K562 (cell line): Measurements from ENCODE around the gene QRICH1. TPM values are rescaled to one million over a fixed set of nuclear protein-coding genes. Genes with fewer than 3 reads are reported as not detected.

Experiments
- CCAR2 ChIP-seq: fragments of 200-400 bp; formaldehyde crosslinking; IDR thresholded peaks from 2 replicates; pipeline ENCODE4 v1.6.1; 2017; ENCODE audit warnings: mild to moderate bottlenecking, low read depth, low read length
- COPS2 ChIP-seq: fragments of 450-650 bp; conservative IDR thresholded peaks from 2 replicates; pipeline ENCODE4 v1.6.1; 2016; ENCODE audit warnings: mild to moderate bottlenecking, moderate library complexity
- DMBX1 ChIP-seq: fragments of 250-450 bp; sonication (Bioruptor Pico); IDR thresholded peaks from 2 replicates; pipeline ENCODE4 v1.8.0; 2022; ENCODE audit warnings: inconsistent platforms, mild to moderate bottlenecking, moderate library complexity, borderline replicate concordance
- FOXA1 ChIP-seq: fragments of 450-650 bp; IDR thresholded peaks from 2 replicates; pipeline ENCODE4 v1.6.1; 2016; ENCODE audit warnings: mild to moderate bottlenecking, borderline replicate concordance
- HDAC8 ChIP-seq: fragments of 450-650 bp; IDR thresholded peaks from 2 replicates; pipeline ENCODE4 v1.6.1; 2016; ENCODE audit warnings: mild to moderate bottlenecking, missing genetic modification characterization, moderate library complexity, missing compliant biosample characterization
- HOXB6 ChIP-seq: fragments of 250-450 bp; sonication (Bioruptor Pico); IDR thresholded peaks from 2 replicates; pipeline ENCODE4 v1.5.1; 2022; ENCODE audit warnings: mild to moderate bottlenecking, borderline replicate concordance
- KAT8 ChIP-seq: fragments of 450-650 bp; IDR thresholded peaks from 2 replicates; pipeline ENCODE4 v1.6.1; 2016; ENCODE audit warnings: low read depth, mild to moderate bottlenecking
- NR2C1 ChIP-seq, 2 experiments: fragments of 450-650 bp; IDR thresholded peaks; 2 replicates each; pipeline ENCODE4 v1.6.1; 2017; ENCODE audit warnings: mild to moderate bottlenecking in 2 of 2, antibody characterized with exemption in 1 of 2, inconsistent platforms in 1 of 2, missing compliant biosample characterization in 1 of 2, missing genetic modification characterization in 1 of 2
- ZNF232 ChIP-seq: sonication (generic); formaldehyde crosslinking; IDR thresholded peaks from 2 replicates; pipeline ENCODE4 v1.8.0; 2022; ENCODE audit warnings: mild to moderate bottlenecking, missing genetic modification reagents
- ZNF263 ChIP-seq: sonication (generic); formaldehyde crosslinking; IDR thresholded peaks from 2 replicates; pipeline ENCODE4 v1.8.0; 2022; ENCODE audit warnings: mild to moderate bottlenecking, missing genetic modification reagents, borderline replicate concordance
- ZNF644 ChIP-seq: fragments of 200-800 bp; sonication (Bioruptor generic); IDR thresholded peaks from 2 replicates; pipeline ENCODE4 v1.6.1; 2016; ENCODE audit warnings: low read depth, missing genetic modification characterization, missing compliant biosample characterization
- ZNF707 ChIP-seq: fragments of 250-450 bp; sonication (Bioruptor Pico); conservative IDR thresholded peaks from 2 replicates; pipeline ENCODE4 v1.8.0; 2022; ENCODE audit warnings: inconsistent platforms, mild to moderate bottlenecking, moderate library complexity
- ZZZ3 ChIP-seq: fragments of 450-650 bp; IDR thresholded peaks from 2 replicates; pipeline ENCODE4 v1.6.1; 2016; ENCODE audit warnings: antibody characterized with exemption, mild to moderate bottlenecking, moderate library complexity
- polyA plus RNA-seq, 8 experiments: library from polyadenylated mRNA; depleted of rRNA in 4 of 8; stranded (reverse) in 5 of 8; unstranded in 3 of 8; fragments of >200 nt; fragmentation: Nextera tagmentation in 2 of 8; fragmentation: Illumina TruSeq in 1 of 8; extraction: Ambion mirVana in 2 of 8; extraction: Trizol in 1 of 8; gene quantifications; 2 replicates each; pipeline versions ENCODE4 v1.2.1 to v1.2.3, GENCODE V29; 2011 to 2014; ENCODE audit warnings: inconsistent platforms in 1 of 8, missing spikeins in 1 of 8
- total RNA-seq, 7 experiments: library from RNA; depleted of rRNA in 6 of 7; stranded (reverse); fragments of >200 nt in 6 of 7; fragmentation: Illumina TruSeq in 2 of 7; extraction: Trizol in 2 of 7; gene quantifications; 2 replicates each; pipeline versions ENCODE4 v1.2.1 to v1.2.3, GENCODE V29; 2011 to 2021; ENCODE audit warnings: low replicate concordance in 1 of 7
- TF ChIP-seq, protein P1 (sequence below): IDR thresholded peaks from 3 replicates; pipeline ENCODE4 v1.6.1; 2011; ENCODE audit warnings: borderline replicate concordance, mild to moderate bottlenecking, moderate library complexity; ENCODE audit not compliant: insufficient read length; ENCODE audit errors: extremely low read depth
- TF ChIP-seq, protein P2 (sequence below): fragments of 450-650 bp; IDR thresholded peaks from 2 replicates; pipeline ENCODE4 v1.6.1; 2016; ENCODE audit warnings: antibody characterized with exemption
- TF ChIP-seq, protein P3 (sequence below): IDR thresholded peaks from 2 replicates; pipeline ENCODE4 v1.6.1; 2016; ENCODE audit warnings: missing genetic modification characterization, missing compliant biosample characterization
- TF ChIP-seq, protein P4 (sequence below): sonication (generic); formaldehyde crosslinking; IDR thresholded peaks from 2 replicates; pipeline ENCODE4 v1.8.0; 2022; ENCODE audit warnings: mild to moderate bottlenecking, missing genetic modification reagents
- TF ChIP-seq, protein P5 (sequence below): fragments of 250-450 bp; sonication (Bioruptor Pico); IDR thresholded peaks from 2 replicates; pipeline ENCODE4 v1.9.0; 2021; ENCODE audit warnings: mild to moderate bottlenecking, inconsistent platforms

QRICH1 gene
- total and polyA plus RNA-seq, 9 of the 15 experiments (the other 6 are each of a cell fraction or from before 2014, with no cell fraction given): 20.1 to 99.2 (median 56.7) TPM

DNA sequence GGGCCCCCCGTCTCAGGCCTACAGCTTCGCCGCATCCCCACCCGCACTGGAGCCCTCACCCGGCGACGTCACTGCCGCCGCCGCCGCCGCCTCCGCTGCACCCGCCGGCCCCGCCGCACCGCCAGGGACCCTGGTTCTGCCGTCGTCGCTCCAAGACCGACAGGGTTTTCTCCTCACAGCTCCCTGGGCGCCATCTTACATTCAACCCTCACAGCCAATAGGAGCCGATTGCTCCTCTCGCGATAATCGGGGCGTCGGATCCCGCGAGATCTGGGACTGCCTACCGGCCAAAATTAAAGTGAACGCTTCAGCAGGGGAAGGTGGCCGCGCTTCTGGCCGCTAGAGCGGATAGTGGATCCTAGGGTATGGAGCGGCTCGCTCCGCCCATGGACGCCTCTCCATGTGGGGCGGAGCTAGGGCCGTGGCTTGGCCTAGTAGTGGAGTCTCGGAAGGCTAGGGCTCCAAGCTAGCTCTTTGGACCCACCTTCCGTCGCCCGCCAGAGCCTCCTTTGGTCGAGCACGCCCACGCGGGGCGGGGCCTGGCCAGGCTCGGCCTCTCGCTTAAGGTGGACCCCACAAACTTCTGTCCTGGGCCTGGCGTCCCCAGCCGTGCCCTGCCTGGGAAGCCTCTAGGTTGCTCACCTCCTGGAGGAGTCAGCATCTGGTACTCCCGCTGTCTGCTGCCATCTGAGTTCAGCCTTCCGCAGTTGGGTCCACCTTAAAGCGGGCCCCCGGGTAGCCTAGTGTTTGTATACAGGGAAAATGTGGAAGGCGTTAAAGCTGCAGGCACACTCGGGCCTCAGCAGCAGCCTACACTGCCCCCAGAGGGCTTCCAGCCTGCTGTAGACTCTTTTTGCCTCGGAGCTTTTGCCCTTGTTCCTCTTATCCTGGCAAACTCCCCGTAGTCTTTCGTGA lies at the start of gene QRICH1 (continued):
- TF ChIP-seq, protein P1, sequence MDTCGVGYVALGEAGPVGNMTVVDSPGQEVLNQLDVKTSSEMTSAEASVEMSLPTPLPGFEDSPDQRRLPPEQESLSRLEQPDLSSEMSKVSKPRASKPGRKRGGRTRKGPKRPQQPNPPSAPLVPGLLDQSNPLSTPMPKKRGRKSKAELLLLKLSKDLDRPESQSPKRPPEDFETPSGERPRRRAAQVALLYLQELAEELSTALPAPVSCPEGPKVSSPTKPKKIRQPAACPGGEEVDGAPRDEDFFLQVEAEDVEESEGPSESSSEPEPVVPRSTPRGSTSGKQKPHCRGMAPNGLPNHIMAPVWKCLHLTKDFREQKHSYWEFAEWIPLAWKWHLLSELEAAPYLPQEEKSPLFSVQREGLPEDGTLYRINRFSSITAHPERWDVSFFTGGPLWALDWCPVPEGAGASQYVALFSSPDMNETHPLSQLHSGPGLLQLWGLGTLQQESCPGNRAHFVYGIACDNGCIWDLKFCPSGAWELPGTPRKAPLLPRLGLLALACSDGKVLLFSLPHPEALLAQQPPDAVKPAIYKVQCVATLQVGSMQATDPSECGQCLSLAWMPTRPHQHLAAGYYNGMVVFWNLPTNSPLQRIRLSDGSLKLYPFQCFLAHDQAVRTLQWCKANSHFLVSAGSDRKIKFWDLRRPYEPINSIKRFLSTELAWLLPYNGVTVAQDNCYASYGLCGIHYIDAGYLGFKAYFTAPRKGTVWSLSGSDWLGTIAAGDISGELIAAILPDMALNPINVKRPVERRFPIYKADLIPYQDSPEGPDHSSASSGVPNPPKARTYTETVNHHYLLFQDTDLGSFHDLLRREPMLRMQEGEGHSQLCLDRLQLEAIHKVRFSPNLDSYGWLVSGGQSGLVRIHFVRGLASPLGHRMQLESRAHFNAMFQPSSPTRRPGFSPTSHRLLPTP: no peak
- TF ChIP-seq NR2C1 (IDR thresholded peaks at IDR 0.05) (no peak), NR2C1 (tag; IDR thresholded peaks at IDR 0.05) (no peak), CCAR2 (no peak), ZNF232 (CRISPR knock-in tag) (no peak), HDAC8 (tag) (no peak), DMBX1 (CRISPR knock-in tag) (no peak), HOXB6 (CRISPR knock-in tag) (no peak), ZNF707 (CRISPR knock-in tag) (no peak), ZZZ3 (no peak), FOXA1 (no peak), KAT8 (no peak), ZNF263 (CRISPR knock-in tag) (no peak), COPS2 (no peak), ZNF644 (no peak)
- TF ChIP-seq, protein P2, sequence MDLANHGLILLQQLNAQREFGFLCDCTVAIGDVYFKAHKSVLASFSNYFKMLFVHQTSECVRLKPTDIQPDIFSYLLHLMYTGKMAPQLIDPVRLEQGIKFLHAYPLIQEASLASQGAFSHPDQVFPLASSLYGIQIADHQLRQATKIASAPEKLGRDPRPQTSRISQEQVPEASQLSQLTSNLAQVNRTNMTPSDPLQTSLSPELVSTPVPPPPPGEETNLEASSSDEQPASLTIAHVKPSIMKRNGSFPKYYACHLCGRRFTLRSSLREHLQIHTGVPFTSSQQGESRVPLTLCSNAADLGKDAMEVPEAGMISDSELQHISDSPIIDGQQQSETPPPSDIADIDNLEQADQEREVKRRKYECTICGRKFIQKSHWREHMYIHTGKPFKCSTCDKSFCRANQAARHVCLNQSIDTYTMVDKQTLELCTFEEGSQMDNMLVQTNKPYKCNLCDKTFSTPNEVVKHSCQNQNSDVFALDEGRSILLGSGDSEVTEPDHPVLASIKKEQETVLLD: no peak
- TF ChIP-seq, protein P3, sequence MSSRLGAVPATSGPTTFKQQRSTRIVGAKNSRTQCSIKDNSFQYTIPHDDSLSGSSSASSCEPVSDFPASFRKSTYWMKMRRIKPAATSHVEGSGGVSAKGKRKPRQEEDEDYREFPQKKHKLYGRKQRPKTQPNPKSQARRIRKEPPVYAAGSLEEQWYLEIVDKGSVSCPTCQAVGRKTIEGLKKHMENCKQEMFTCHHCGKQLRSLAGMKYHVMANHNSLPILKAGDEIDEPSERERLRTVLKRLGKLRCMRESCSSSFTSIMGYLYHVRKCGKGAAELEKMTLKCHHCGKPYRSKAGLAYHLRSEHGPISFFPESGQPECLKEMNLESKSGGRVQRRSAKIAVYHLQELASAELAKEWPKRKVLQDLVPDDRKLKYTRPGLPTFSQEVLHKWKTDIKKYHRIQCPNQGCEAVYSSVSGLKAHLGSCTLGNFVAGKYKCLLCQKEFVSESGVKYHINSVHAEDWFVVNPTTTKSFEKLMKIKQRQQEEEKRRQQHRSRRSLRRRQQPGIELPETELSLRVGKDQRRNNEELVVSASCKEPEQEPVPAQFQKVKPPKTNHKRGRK (tag): no peak
- TF ChIP-seq, protein P4, sequence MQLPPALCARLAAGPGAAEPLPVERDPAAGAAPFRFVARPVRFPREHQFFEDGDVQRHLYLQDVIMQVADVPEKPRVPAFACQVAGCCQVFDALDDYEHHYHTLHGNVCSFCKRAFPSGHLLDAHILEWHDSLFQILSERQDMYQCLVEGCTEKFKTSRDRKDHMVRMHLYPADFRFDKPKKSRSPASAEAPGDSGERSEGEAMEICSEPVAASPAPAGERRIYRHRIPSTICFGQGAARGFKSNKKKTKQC (CRISPR knock-in tag): no peak; the same call in 1 of the 2 replicates
- TF ChIP-seq, protein P5, sequence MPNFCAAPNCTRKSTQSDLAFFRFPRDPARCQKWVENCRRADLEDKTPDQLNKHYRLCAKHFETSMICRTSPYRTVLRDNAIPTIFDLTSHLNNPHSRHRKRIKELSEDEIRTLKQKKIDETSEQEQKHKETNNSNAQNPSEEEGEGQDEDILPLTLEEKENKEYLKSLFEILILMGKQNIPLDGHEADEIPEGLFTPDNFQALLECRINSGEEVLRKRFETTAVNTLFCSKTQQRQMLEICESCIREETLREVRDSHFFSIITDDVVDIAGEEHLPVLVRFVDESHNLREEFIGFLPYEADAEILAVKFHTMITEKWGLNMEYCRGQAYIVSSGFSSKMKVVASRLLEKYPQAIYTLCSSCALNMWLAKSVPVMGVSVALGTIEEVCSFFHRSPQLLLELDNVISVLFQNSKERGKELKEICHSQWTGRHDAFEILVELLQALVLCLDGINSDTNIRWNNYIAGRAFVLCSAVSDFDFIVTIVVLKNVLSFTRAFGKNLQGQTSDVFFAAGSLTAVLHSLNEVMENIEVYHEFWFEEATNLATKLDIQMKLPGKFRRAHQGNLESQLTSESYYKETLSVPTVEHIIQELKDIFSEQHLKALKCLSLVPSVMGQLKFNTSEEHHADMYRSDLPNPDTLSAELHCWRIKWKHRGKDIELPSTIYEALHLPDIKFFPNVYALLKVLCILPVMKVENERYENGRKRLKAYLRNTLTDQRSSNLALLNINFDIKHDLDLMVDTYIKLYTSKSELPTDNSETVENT: no peak
